ENCODE measurements around the gene SPARC.
"Not testable (repeated sequence)": the region's sequence is repeated elsewhere in the genome, so short reads cannot be mapped to it uniquely, and the experiment has no call there.

The SPARC gene

GRCh38 chr5:151680156-151680505 is 6.6 kb downstream of the SPARC start:
- not testable (repeated sequence) for H3K27ac ChIP-seq (replicated peaks); H3K4me3 ChIP-seq (replicated peaks; ENCODE audit: insufficient read depth, low read length); DNase-seq (ENCODE audit: low read depth in 1 of 2, low spot score in 1 of 2); H3K27me3 ChIP-seq (ENCODE audit: insufficient read depth, poor library complexity, severe bottlenecking)

GRCh38 chr5:151679421-151680155 is 7.1 kb downstream of the SPARC start:
- Histone ChIP-seq H3K27ac (replicated peaks) (no peak overlapping the region), H3K4me3 (replicated peaks; ENCODE audit: insufficient read depth, low read length) (no peak overlapping the region), H3K27me3 (ENCODE audit: insufficient read depth, poor library complexity, severe bottlenecking) (no peaks in the 10 kb centered on the region)
- DNase-seq (ENCODE audit: low read depth in 1 of 2, low spot score in 1 of 2): no peak
- no peak for TF ChIP-seq CTCF (IDR thresholded peaks at IDR 0.05; ENCODE audit: insufficient read depth, low read length)
- TF ChIP-seq SPI1 (IDR thresholded peaks at IDR 0.05; ENCODE audit: borderline replicate concordance, low read depth): no peak
- no peak for TF ChIP-seq POLR2AphosphoS5 (IDR thresholded peaks at IDR 0.05; ENCODE audit: low read depth)
- TF ChIP-seq REST (IDR thresholded peaks at IDR 0.05; ENCODE audit: insufficient replicate concordance, low read depth): no peak
- no peak for TF ChIP-seq GABPA (IDR thresholded peaks at IDR 0.05; ENCODE audit: low read depth)

- no peak overlapping the region for H3K4me3 ChIP-seq (replicated peaks; ENCODE audit: insufficient read depth, low read length)
- no peak for TF ChIP-seq CTCF (IDR thresholded peaks at IDR 0.05; ENCODE audit: insufficient read depth, low read length)
- TF ChIP-seq REST (IDR thresholded peaks at IDR 0.05; ENCODE audit: insufficient replicate concordance, low read depth): no peak
- TF ChIP-seq POLR2AphosphoS5 (IDR thresholded peaks at IDR 0.05; ENCODE audit: low read depth): no peak
- TF ChIP-seq GABPA (IDR thresholded peaks at IDR 0.05; ENCODE audit: low read depth): no peak
- TF ChIP-seq SPI1 (IDR thresholded peaks at IDR 0.05; ENCODE audit: borderline replicate concordance, low read depth): no peak
- H3K27ac ChIP-seq (replicated peaks): no peak overlapping the region
- H3K27me3 ChIP-seq (ENCODE audit: insufficient read depth, poor library complexity, severe bottlenecking): no peaks in the 10 kb centered on the region
- no peak for DNase-seq (ENCODE audit: low read depth in 1 of 2, low spot score in 1 of 2)
Observed at GRCh38 chr5:151678713-151679112, 8.0 kb downstream of the SPARC start.

- H3K4me3 ChIP-seq (replicated peaks; ENCODE audit: insufficient read depth, low read length): no peak overlapping the region
- no peak overlapping the region for H3K27ac ChIP-seq (replicated peaks)
Observed at GRCh38 chr5:151677776-151678545, 8.8 kb downstream of the SPARC start.

More at GRCh38 chr5:151677776-151678545, 8.8 kb downstream of the SPARC start:
- no peaks in the 10 kb centered on the region for H3K27me3 ChIP-seq (ENCODE audit: insufficient read depth, poor library complexity, severe bottlenecking)
- TF ChIP-seq CTCF (IDR thresholded peaks at IDR 0.05; ENCODE audit: insufficient read depth, low read length): no peak
- no peak for TF ChIP-seq SPI1 (IDR thresholded peaks at IDR 0.05; ENCODE audit: borderline replicate concordance, low read depth)
- no peak for TF ChIP-seq GABPA (IDR thresholded peaks at IDR 0.05; ENCODE audit: low read depth)
- no peak for TF ChIP-seq REST (IDR thresholded peaks at IDR 0.05; ENCODE audit: insufficient replicate concordance, low read depth)
- TF ChIP-seq POLR2AphosphoS5 (IDR thresholded peaks at IDR 0.05; ENCODE audit: low read depth): no peak
- DNase-seq (ENCODE audit: low read depth in 1 of 2, low spot score in 1 of 2): no peak

Data from HL-60 (cell line).